SK-N-SH treated with all-trans-retinoic acid at 6 μM for 48 hours (cell line): ENCODE measurements around the gene CSHL1.
"Not testable (repeated sequence)": the region's sequence is repeated elsewhere in the genome, so short reads cannot be mapped to it uniquely, and the experiment has no call there.

ENCODE experiments used
- ATAC-seq: fragments of 200-7000 bp; cut with Tn5 transposase; 3 replicates; pipeline ENCODE4 v1.9.1; 2020; ENCODE audit warnings: mild to moderate bottlenecking, moderate library complexity
- ARNTL ChIP-seq: fragments of 450-650 bp; formaldehyde crosslinking; IDR thresholded peaks from 2 replicates; pipeline ENCODE4 v1.5.0; 2020; ENCODE audit warnings: low read depth, mild to moderate bottlenecking, moderate library complexity, borderline replicate concordance
- CREB5 ChIP-seq: fragments of 250-450 bp; sonication (Bioruptor Pico); IDR thresholded peaks from 2 replicates; pipeline ENCODE4 v1.5.1; 2020; ENCODE audit warnings: low read depth, mild to moderate bottlenecking, moderate library complexity
- CSDC2 ChIP-seq: fragments of 250-450 bp; sonication (Bioruptor Pico); IDR thresholded peaks from 2 replicates; pipeline ENCODE4 v1.5.0; 2020; ENCODE audit warnings: mild to moderate bottlenecking, moderate library complexity
- CSRNP3 ChIP-seq: fragments of 250-450 bp; sonication (Bioruptor Pico); IDR thresholded peaks from 2 replicates; pipeline ENCODE4 v1.5.1; 2021; ENCODE audit warnings: mild to moderate bottlenecking, moderate library complexity
- GLIS3 ChIP-seq: fragments of 250-450 bp; sonication (Bioruptor Pico); IDR thresholded peaks from 2 replicates; pipeline ENCODE4 v1.5.0; 2020; ENCODE audit warnings: mild to moderate bottlenecking, moderate library complexity
- ISL1 ChIP-seq: fragments of 250-450 bp; sonication (Bioruptor Pico); IDR thresholded peaks from 2 replicates; pipeline ENCODE4 v2.1.2; 2022; ENCODE audit warnings: mild to moderate bottlenecking, moderate library complexity
- PATZ1 ChIP-seq: fragments of 250-450 bp; sonication (Bioruptor Pico); IDR thresholded peaks from 2 replicates; pipeline ENCODE4 v1.8.0; 2020; ENCODE audit warnings: mild to moderate bottlenecking, moderate library complexity, borderline replicate concordance
- POU6F1 ChIP-seq: fragments of 250-450 bp; sonication (Bioruptor Pico); IDR thresholded peaks from 2 replicates; pipeline ENCODE4 v1.8.0; 2021; ENCODE audit warnings: low read depth, mild to moderate bottlenecking, moderate library complexity, borderline replicate concordance
- PPARA ChIP-seq: fragments of 250-450 bp; sonication (Bioruptor Pico); IDR thresholded peaks from 2 replicates; pipeline ENCODE4 v1.5.0; 2020; ENCODE audit warnings: mild to moderate bottlenecking, borderline replicate concordance
- RARB ChIP-seq: fragments of 250-450 bp; sonication (Bioruptor Pico); IDR thresholded peaks from 2 replicates; pipeline ENCODE4 v1.8.0; 2021; ENCODE audit warnings: mild to moderate bottlenecking, moderate library complexity
- SNAI2 ChIP-seq: fragments of 250-450 bp; sonication (Bioruptor Pico); IDR thresholded peaks from 2 replicates; pipeline ENCODE4 v1.5.0; 2020; ENCODE audit warnings: mild to moderate bottlenecking, moderate library complexity
- TCF4 ChIP-seq: fragments of 250-450 bp; sonication (Bioruptor Pico); IDR thresholded peaks from 2 replicates; pipeline ENCODE4 v1.8.0; 2021; ENCODE audit warnings: mild to moderate bottlenecking, moderate library complexity, borderline replicate concordance
- TOX ChIP-seq: fragments of 250-450 bp; sonication (Bioruptor Pico); IDR thresholded peaks from 2 replicates; pipeline ENCODE4 v1.8.0; 2021; ENCODE audit warnings: mild to moderate bottlenecking, moderate library complexity, borderline replicate concordance
- ZC3H10 ChIP-seq: fragments of 250-450 bp; sonication (Bioruptor Pico); IDR thresholded peaks from 2 replicates; pipeline ENCODE4 v1.5.1; 2021; ENCODE audit warnings: mild to moderate bottlenecking, moderate library complexity
- ZFP3 ChIP-seq: fragments of 250-450 bp; sonication (Bioruptor Pico); IDR thresholded peaks from 2 replicates; pipeline ENCODE4 v1.5.0; 2020; ENCODE audit warnings: mild to moderate bottlenecking, moderate library complexity
- ZNF565 ChIP-seq: fragments of 450-650 bp; formaldehyde crosslinking; conservative IDR thresholded peaks from 2 replicates; pipeline ENCODE4 v1.5.0; 2020; ENCODE audit warnings: low read depth, mild to moderate bottlenecking, moderate library complexity
- ZNF70 ChIP-seq: fragments of 450-650 bp; formaldehyde crosslinking; IDR thresholded peaks from 2 replicates; pipeline ENCODE4 v1.5.0; 2020; ENCODE audit warnings: mild to moderate bottlenecking, moderate library complexity
- ZNF8 ChIP-seq: fragments of 450-650 bp; formaldehyde crosslinking; IDR thresholded peaks from 2 replicates; pipeline ENCODE4 v1.5.0; 2020; ENCODE audit warnings: mild to moderate bottlenecking, moderate library complexity

CSHL1 gene

GRCh38 chr17:63896524-63897354 lies 14.3 kb downstream of the CSHL1 start, which contains the start of gene CSH1:
TSS of gene CSH1 (minus strand) at chr17:63896574. CDS start at chr17:63896511, 63 bp downstream.
- ATAC-seq, result peak; percentile 56; the same call in 1 of the 3 replicates

GRCh38 chr17:63894821-63895220 lies 16.2 kb downstream of the CSHL1 start:
- not testable (repeated sequence) for ATAC-seq

- ATAC-seq, result not testable (repeated sequence)
Observed at GRCh38 chr17:63894021-63894420, 17.0 kb downstream of the CSHL1 start.

- ATAC-seq, result not testable (repeated sequence)
Observed at GRCh38 chr17:63892316-63893037, 18.6 kb downstream of the CSHL1 start.

GRCh38 chr17:63889026-63889848 lies 21.8 kb downstream of the CSHL1 start:
- peak; percentile 96 for ATAC-seq

GRCh38 chr17:63885119-63885518 lies 25.9 kb downstream of the CSHL1 start:
- ATAC-seq, result not testable (repeated sequence)

GRCh38 chr17:63882626-63883126 lies 28.4 kb downstream of the CSHL1 start:
- not testable (repeated sequence) for ATAC-seq

GRCh38 chr17:63881935-63882601 lies 29.0 kb downstream of the CSHL1 start, which contains the start of gene GH2:
TSS of gene GH2 (minus strand) at chr17:63881944. CDS start at chr17:63881801, 143 bp downstream.
- no peak for TF ChIP-seq ARNTL (CRISPR knock-in tag)
- no peak for TF ChIP-seq SNAI2
- no peak for TF ChIP-seq ZC3H10 (CRISPR knock-in tag)
- no peak for TF ChIP-seq GLIS3 (CRISPR knock-in tag)
- no peak for TF ChIP-seq RARB
- no peak for TF ChIP-seq ZNF565 (CRISPR knock-in tag)
- TF ChIP-seq TOX (CRISPR knock-in tag), result no peak
- TF ChIP-seq PATZ1, result no peak
- TF ChIP-seq POU6F1, result no peak
- no peak for TF ChIP-seq ZNF70 (CRISPR knock-in tag)
- no peak for TF ChIP-seq ISL1 (CRISPR knock-in tag)
- TF ChIP-seq CSRNP3 (CRISPR knock-in tag), result no peak
- no peak for TF ChIP-seq ZNF8
- TF ChIP-seq CREB5 (CRISPR knock-in tag), result no peak
- TF ChIP-seq TCF4, result no peak
- no peak for TF ChIP-seq PPARA (CRISPR knock-in tag)
- TF ChIP-seq CSDC2 (CRISPR knock-in tag), result no peak
- TF ChIP-seq ZFP3 (CRISPR knock-in tag), result no peak
- peak; percentile 95 for ATAC-seq

GRCh38 chr17:63881337-63881736 lies 29.7 kb downstream of the CSHL1 start:
- ATAC-seq, result not testable (repeated sequence)
